HFF-Myc (cell line): ENCODE data around the gene PKP1.

Experiments used
- DNase-seq: peaks from one replicate; pipeline ENCODE4 v3.0.0-alpha.2; 2011; ENCODE audit warnings: low read depth; ENCODE audit errors: extremely low read depth
- H3K4me3 ChIP-seq: replicated peaks from 2 replicates; pipeline ENCODE4 v1.5.1; 2011; ENCODE audit warnings: low read depth, mild to moderate bottlenecking, control low read depth, low read length
- TF ChIP-seq, protein P1 (sequence below): IDR thresholded peaks from 2 replicates; pipeline ENCODE4 v1.5.1; 2012; ENCODE audit warnings: mild to moderate bottlenecking, low read depth, low read length, control low read depth; ENCODE audit errors: missing control alignments

PKP1 gene

DNA sequence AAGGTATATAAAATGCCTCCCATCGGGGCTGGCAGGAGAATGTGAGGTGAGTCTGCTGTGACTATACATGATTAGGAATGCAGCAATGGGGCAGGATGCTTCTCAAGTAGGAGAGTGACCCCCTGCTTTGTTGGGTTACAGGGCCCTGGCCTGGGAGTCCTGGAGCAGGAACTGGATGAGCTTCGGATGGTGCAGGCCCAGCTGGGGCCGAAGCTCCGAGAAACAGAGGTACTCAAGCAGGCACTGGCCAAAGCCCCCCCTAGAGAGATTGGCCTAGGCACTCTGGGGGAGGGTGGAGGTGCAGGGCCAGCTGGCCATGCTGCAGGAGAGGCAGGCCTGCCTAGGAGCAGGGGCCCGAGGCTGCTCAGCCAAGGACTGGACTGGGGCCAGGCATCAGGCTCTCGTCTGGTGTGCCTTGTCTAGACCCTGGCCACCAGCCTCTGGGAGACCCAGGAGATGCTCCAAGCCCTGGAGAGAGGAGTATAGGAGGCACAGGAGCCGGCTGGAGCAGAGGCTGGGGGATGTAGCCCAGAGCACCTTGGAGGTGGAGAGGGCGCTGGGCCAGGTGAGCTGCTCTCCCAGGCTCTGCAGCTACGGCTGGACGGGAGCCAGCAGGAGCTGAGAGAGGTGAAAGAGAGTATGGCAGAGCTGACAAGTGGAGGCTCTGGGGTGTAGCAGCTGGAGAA, 32.8 kb upstream of the PKP1 start:
- TF ChIP-seq, protein P1, sequence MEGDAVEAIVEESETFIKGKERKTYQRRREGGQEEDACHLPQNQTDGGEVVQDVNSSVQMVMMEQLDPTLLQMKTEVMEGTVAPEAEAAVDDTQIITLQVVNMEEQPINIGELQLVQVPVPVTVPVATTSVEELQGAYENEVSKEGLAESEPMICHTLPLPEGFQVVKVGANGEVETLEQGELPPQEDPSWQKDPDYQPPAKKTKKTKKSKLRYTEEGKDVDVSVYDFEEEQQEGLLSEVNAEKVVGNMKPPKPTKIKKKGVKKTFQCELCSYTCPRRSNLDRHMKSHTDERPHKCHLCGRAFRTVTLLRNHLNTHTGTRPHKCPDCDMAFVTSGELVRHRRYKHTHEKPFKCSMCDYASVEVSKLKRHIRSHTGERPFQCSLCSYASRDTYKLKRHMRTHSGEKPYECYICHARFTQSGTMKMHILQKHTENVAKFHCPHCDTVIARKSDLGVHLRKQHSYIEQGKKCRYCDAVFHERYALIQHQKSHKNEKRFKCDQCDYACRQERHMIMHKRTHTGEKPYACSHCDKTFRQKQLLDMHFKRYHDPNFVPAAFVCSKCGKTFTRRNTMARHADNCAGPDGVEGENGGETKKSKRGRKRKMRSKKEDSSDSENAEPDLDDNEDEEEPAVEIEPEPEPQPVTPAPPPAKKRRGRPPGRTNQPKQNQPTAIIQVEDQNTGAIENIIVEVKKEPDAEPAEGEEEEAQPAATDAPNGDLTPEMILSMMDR: no peak
- DNase-seq: no peak
- no peak overlapping the region for H3K4me3 ChIP-seq

DNA sequence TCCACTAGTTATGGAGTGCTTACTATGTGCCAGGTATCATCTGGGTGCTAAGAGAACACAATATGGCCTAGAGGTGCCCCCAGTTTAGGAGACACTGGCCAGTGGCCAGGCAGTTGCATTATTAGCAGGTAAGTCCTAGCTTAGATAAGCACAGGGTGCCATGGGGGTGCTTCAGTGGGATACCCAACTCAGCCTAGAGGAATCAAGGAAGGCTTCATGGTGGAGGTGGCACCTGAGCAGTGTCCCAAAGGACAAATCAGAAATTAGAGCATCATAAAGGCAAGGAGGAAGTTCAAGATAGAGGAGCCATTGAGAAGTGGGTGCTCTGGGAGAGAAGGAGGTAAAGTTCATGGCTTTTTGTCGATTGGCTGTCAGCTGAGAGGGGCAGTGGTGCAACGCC, 31.9 kb upstream of the PKP1 start:
- DNase-seq: no peak
- no peak overlapping the region for H3K4me3 ChIP-seq
- TF ChIP-seq, protein P1: no peak

DNA sequence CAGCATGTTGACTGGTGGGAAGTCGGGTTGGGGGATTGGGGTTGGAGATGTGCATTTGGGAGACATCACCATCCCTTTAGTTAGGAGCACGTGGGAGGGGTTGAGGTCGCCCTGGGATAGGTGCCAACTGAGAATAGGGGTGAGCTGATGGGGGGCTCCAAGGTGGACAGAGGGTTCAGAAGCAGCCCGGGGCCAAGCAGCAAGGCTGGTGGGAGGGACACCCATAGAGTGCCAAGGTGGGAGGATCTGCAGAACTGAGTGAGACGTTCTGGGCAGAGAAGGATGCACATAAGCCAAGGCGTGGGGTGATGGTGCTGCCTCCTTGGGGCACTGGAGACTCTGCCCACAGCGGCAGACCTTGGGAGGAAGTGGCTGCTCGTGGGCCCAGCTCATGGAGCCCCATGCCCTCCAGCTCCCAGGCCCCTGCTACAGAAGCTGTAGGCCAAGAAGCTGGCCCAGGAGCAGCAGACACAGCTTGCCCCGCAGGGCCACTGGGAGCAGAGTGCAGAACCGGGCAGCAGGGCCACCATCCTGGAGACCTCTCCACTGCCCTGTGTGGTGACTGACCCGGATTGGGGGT, 31.4 kb upstream of the PKP1 start:
- no peak for DNase-seq
- H3K4me3 ChIP-seq: no peak overlapping the region
- TF ChIP-seq, protein P1: no peak

DNA sequence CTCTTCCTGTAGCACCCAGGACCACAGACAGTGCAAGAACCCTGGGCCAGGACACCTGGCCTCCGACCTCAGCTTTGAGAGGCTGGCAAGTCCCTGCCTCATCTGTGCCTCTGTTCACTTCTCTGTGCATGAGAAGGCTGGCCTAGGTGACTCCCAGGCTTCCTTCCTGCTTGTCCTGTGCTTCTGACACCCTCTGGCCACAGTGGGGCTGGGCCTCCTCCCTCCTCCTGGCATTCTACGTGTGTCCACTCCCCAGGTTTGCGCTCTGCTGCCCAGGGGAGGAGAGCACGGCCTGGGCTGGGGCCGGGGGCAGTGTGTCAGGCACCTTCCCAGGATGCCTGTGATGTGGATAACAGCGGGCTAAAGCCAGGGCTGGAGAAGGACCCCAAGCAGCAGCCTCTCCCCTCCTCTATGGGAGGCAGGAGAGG, 30.3 kb upstream of the PKP1 start:
- TF ChIP-seq, protein P1: no peak
- no peak overlapping the region for H3K4me3 ChIP-seq
- DNase-seq: no peak

DNA sequence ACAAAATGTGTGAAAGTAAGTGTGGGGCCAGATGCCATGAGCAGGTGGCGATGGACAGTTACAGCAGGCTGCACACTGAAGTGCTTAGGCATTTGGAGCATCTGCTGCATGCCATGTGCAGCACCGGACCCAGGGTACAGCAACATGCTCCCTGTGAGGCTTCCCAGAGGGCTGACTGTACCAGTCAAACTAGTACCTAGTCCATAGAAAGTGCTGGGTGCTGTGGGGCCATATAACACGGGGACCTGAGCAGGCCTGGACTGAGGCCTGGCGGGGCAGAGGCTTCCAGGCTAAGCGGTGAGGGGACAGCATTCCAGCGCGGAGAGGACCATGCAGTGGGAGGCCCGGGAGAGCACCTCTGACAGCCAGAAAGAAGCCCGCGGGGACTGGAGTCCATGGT, 29.9 kb upstream of the PKP1 start:
- DNase-seq: no peak
- H3K4me3 ChIP-seq: no peak overlapping the region
- TF ChIP-seq, protein P1: no peak

DNA sequence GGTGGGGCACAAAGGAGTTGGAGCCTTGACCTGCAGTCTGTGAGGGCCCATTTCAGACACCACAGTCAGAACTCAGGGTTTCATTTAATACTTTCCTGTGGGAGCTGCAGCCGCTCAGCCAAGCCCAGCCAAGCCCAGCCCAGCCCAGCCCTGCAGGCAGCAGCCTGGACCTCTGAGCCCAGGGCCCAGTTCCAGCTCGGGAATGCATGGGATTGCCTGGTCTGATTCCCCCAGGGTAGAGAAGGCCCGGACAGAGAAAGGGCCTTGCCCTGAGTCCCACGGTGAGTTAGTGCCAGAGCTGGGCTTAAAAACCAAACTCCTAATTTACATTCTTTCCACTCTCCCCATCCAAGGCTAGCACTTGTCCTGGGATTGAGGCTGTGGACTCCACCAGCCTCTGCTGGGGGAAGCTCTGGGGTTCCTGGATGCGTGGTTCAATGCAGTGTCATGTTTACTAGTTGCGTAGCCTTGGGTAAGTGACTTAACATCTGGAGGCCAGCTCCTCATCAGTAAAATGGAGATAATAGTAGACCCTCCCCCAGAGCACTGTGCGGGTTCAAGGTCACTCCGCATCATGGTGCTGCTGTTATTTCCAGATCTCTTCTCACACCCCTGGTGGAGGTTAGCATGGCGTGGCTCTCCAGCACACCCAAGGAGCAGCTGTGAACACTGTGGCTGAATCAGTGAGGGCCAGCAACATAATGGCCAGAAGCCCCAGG, 29.2 kb upstream of the PKP1 start:
- no peak for DNase-seq
- no peak overlapping the region for H3K4me3 ChIP-seq
- TF ChIP-seq, protein P1: no peak
